Ovary (tissue), 3 donors: ENCODE data around the gene GSTM2.

Source experiments
- POLR2A ChIP-seq: fragments of 450-650 bp; IDR thresholded peaks from one replicate; pipeline ENCODE4 v1.6.1; 2017; ENCODE audit warnings: antibody characterized with exemption, mild to moderate bottlenecking, moderate library complexity
- TF ChIP-seq, protein P1 (sequence below), 3 donors: fragments of 450-650 bp in 2 of 3; fragments of 200-600 bp in 1 of 3; IDR thresholded peaks; one replicate each; pipeline versions ENCODE4 v1.5.1 to v1.8.0; 2016 to 2022; ENCODE audit warnings: antibody characterized with exemption in 3 of 3, mild to moderate bottlenecking in 1 of 3
- donor health status: DM: no; HTN: no; CAD: no.

DNA sequence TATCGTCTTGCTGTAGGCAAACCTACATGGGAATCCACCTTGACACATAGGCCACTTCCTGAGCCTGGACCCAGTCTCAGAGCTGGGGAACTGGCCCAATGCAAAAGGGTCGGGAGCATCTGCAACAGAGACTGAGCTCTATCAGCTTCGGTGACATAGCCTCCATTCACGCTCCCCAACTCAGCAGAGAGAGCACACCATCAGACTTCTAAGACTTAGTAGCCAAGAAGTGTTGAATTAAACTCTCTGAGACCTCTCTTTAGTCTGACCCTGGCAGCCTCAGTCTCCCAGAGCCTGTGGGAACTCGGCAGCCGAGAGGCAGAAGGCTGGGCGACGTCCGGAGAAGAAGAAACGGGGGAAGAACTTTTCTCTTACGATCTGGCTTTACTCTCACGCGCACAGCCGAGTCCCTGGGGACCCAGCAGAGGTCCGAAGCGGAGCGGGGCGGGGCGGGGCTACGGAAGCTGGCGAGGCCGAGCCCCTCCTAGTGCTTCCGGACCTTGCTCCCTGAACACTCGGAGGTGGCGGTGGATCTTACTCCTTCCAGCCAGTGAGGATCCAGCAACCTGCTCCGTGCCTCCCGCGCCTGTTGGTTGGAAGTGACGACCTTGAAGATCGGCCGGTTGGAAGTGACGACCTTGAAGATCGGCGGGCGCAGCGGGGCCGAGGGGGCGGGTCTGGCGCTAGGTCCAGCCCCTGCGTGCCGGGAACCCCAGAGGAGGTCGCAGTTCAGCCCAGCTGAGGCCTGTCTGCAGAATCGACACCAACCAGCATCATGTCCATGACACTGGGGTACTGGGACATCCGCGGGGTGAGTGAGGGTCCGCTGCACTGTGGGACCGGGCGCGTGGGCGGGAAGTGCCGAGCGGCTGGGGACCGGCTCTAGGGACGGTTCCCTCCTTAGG is 12.0 kb upstream of the GSTM2 start, which contains the start of gene GSTM4:
- TF ChIP-seq, protein P1, sequence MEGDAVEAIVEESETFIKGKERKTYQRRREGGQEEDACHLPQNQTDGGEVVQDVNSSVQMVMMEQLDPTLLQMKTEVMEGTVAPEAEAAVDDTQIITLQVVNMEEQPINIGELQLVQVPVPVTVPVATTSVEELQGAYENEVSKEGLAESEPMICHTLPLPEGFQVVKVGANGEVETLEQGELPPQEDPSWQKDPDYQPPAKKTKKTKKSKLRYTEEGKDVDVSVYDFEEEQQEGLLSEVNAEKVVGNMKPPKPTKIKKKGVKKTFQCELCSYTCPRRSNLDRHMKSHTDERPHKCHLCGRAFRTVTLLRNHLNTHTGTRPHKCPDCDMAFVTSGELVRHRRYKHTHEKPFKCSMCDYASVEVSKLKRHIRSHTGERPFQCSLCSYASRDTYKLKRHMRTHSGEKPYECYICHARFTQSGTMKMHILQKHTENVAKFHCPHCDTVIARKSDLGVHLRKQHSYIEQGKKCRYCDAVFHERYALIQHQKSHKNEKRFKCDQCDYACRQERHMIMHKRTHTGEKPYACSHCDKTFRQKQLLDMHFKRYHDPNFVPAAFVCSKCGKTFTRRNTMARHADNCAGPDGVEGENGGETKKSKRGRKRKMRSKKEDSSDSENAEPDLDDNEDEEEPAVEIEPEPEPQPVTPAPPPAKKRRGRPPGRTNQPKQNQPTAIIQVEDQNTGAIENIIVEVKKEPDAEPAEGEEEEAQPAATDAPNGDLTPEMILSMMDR (IDR thresholded peaks at IDR 0.05) = peak in 1 of 3 donors; percentile 10
- peak; percentile 64 for TF ChIP-seq POLR2A
